ENCODE data around the gene TAF10. TPM values are rescaled to one million over a fixed set of nuclear protein-coding genes. Genes with fewer than 3 reads are reported as not detected.

The TAF10 gene
- total RNA-seq, 2 donors from 2014 or later: 95.3 to 166 TPM

DNA sequence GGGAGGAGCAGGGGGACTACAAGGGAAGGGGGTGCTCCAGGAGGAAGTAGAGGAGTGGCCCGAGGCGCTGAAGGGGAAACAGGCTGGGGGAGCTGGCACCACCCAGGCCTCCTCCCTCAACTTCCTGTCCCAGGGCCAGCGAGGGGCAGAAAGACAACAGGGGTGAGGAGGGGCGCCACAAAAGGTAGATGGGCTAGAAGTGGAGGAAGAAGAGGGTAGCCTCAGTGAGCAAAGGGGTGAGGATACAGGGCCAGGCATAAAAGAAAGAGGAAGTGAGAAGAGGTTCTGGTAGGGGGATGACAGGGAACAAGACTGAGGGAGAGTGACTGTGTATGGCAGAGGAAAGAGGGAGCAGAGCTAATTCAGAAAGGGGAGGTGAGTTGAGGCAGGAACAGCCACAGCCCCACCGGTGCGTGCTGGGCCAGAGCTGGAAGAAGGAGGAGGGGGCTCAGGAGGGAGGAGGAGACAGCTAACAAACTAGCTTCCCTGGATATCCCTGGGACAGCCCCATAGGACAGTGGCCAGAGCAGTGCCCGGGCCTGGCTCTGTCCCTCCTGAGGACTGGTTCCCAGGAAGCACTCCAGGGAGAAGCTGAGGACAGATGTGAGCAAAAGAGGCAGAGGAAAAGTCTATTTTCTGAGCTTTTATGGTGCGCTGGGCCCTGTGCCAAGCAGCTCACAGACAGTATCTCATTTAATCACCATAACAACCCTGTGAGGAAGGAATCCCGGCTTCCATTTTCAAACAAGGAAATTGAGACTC, 35.1 kb upstream of the TAF10 start:
- DNase-seq (ENCODE audit: low spot score in 2 of 2) (peak in 1 of 2 donors; percentile 39), ATAC-seq (peak; percentile 47 to 56)
- H3K36me3 Mint-ChIP-seq: no peaks in the 10 kb centered on the region
- no peak overlapping the region for H3K27ac Mint-ChIP-seq
- H3K9me3 Mint-ChIP-seq: no peaks in the 10 kb centered on the region

DNA sequence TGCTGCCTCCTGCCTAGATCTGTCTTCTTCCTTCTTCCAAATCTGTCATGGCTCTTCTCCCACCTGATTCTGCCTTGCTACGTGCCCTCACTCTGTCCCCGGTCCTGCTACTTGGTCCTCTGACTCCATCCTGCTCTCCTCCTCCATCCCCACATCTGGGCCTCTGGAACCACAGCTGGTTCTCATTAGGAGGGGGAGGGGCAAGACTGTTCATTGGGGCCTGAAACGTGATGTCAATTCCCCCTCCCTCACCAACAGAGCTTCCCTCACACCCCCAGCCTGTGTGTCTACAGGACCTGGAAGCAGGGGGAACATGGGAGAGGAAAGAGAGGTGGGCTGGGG, 34.5 kb upstream of the TAF10 start:
- ATAC-seq (peak in 1 of 2 donors; percentile 8), DNase-seq (ENCODE audit: low spot score in 2 of 2) (no peak)
- Mint-ChIP-seq H3K36me3 (no peaks in the 10 kb centered on the region), H3K27ac (no peak overlapping the region), H3K9me3 (no peaks in the 10 kb centered on the region)

DNA sequence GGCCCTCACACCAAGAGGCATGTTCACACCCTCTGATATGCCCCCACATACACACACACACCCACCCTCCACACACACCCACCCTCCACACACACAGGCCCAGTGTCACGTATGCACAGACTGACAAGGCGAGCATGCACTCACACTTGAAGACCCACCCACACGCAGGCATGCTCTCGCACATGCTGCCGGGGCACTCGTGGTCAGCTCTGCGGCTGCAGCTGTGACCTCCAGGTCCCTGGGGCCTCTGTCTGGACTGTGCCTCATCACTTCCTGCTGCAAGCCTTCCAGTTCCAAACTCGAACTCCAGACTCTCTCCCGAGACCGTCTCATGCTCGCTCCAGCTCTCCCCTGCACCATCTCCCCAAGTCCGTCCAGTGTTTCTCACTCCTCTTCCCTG, 34.1 kb upstream of the TAF10 start:
- H3K9me3 Mint-ChIP-seq: no peaks in the 10 kb centered on the region
- H3K36me3 Mint-ChIP-seq: no peaks in the 10 kb centered on the region
- H3K27ac Mint-ChIP-seq: peak overlapping the region in 1 of 2 donors; percentile 18
- no peak for DNase-seq (ENCODE audit: low spot score in 2 of 2)
- ATAC-seq: no peak

DNA sequence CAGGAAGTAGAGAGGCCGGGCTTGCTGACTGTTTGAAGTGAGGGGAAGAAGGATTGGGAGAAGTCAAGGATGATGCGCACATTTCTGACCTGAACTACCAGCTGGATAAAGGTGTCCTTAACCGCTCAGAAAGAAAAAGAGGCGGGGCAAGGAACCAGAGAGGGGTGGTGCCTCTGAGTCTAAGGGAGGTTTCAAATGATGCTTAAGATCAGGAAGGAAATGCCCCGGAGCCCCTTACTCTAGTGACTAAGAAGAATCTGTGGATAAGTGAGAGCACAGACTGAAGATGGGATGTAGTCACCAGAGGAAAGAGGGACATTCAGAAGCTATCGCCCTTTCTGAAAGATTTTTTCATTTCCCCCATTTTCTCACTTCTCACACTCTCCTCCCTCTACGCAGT, 30.9 kb upstream of the TAF10 start:
- DNase-seq (ENCODE audit: low spot score in 2 of 2): no peak
- H3K9me3 Mint-ChIP-seq: no peaks in the 10 kb centered on the region
- peak in 1 of 2 donors; percentile 30 for ATAC-seq

DNA sequence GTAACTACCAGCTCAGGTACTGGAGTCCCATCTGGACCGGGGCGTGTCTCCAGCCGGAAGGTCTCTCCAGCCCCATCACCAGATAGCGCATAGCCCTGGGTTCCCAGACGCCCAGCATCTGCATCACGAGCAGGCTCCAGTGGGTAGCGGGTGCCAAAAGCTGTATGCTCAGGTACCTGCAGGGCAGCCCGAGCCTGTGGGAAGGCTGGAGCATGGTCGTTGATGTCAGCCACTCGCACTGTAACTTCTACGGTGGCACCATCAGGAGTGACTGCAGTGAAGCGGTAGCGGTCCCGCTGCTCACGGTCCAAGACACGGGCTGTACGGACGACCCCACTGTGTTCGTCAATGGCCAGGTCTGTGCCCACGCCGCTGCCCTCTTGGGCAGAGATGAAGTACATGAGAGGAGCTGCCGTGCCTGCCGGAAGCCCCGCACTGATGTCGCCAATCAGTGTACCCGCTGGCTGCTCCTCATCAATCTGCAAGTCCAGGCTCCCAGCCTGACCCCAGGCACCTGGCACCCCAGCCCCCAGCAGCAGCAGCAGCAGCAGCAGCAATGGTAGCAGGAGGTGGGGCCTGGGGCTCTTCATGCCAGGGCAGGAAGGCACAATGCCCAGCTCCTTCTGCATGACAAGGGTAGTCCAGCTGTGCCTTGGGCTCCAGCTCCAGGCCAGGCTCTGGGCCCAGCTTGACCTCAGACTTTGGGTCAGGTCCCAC, 29.1 kb upstream of the TAF10 start:
- Mint-ChIP-seq H3K27ac (no peak overlapping the region), H3K9me3 (no peaks in the 10 kb centered on the region), H3K36me3 (no peaks in the 10 kb centered on the region)
- ATAC-seq (no peak), DNase-seq (ENCODE audit: low spot score in 2 of 2) (no peak)

More for the DNA sequence above, 30.9 kb upstream of the TAF10 start:
- Mint-ChIP-seq H3K36me3 (no peaks in the 10 kb centered on the region), H3K27ac (no peak overlapping the region)

DNA sequence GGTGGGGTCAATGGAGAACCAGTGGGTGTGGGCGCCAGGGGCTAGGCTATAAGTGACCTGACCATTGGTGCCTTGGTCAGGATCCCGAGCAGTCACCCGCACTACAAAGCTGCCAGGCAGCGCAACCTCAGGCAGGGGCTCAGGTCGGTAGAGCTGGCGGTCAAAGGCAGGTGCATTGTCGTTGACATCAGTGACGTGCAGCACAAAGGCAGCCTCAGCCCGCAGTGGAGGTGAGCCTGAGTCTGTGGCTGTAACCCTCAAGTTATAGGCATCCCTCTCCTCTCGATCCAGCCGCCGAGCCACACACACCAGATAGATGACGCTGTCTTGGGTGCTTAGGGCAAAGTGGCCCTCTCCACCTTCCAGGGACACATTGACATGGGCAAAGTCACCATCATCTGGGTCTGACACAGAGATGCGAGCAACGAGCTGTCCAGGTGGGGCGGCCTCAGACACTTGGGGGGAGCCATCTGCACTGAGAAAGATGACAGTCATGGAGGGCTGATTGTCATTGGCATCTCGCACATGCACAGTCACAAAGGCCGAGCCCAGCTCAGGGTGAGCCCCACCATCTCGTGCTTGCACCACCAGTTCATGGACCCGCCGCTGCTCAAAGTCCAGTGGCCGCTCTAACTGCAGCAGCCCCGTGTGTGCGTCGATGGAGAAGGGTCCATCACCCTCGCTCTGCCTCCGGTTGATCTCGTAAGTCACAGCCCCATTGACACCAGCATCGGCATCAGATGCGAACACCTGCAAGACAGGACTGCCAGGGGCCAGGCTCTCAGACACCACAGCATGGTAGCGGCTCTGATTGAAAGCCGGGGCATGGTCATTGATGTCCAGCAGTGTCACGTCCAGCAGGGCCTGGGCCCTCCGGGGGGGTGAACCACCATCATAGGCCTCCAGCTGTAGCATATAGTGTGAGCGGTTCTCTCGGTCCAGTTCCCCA, 28.3 kb upstream of the TAF10 start:
- H3K27ac Mint-ChIP-seq: no peak overlapping the region
- ATAC-seq (no peak), DNase-seq (ENCODE audit: low spot score in 2 of 2) (no peak)
- H3K36me3 Mint-ChIP-seq: no peaks in the 10 kb centered on the region
- no peaks in the 10 kb centered on the region for H3K9me3 Mint-ChIP-seq

DNA sequence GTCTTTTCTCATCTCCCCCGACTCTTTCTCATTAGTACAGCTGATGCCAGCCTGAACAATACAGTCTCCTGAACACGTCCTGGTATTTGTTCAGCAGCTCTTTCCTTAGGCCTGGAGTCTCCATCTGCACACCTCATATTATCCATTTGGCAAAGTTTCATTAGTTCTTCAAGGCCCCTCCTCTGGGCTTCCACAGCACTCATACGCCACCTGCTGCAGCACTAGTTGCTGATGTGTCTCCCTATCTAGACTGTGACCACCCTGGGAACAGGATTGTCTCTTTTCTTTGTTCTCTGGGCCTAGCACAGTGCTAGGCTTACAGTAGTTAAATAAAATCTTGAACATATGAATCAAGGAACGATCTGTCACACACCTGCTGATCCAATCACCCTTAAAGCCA, 26.4 kb upstream of the TAF10 start:
- H3K9me3 Mint-ChIP-seq: no peaks in the 10 kb centered on the region
- H3K27ac Mint-ChIP-seq: no peak overlapping the region
- ATAC-seq (no peak), DNase-seq (ENCODE audit: low spot score in 2 of 2) (no peak)
- H3K36me3 Mint-ChIP-seq: no peaks in the 10 kb centered on the region

DNA sequence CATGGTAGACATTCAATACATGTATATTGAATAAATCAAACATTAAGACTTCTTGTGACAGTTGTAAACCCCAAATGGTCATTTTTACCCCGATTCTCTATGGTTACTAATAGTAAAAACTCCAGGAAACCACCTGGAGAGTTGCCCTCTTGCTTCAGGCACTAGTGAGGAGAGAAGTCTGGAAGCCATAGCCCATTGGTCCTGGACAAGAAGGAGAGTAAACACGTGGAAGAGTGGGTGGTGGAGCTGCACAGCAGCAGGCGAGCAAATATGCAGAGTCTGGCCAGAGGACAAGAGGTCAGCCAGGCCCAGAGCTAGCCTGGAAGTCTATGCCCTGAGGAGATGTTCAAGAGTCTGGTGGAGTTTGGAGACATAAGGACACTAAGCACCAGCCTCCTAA, 25.9 kb upstream of the TAF10 start:
- no peak for DNase-seq (ENCODE audit: low spot score in 2 of 2)
- no peaks in the 10 kb centered on the region for H3K36me3 Mint-ChIP-seq
- H3K9me3 Mint-ChIP-seq: no peaks in the 10 kb centered on the region
- ATAC-seq: no peak
- H3K27ac Mint-ChIP-seq: no peak overlapping the region

DNA sequence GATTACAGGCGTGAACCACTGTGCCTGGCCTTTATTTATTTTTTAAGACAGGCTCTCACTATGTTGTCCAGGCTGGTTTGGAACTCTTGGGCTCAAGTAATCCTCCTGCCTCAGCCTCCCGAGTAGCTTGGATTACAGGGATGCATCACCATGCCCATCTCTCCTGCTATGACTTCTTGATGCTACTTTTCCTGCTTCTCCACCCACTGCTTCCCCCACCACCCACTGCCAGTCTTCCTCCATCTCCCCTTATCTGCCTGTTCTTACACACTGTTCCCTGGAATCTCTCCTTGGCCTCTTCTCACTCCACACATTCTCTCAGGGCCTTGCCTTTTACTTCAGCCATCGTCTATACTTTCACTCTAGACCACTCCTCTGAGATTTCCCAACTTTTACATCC, 24.5 kb upstream of the TAF10 start:
- ATAC-seq: no peak
- no peaks in the 10 kb centered on the region for H3K36me3 Mint-ChIP-seq
- H3K27ac Mint-ChIP-seq: no peak overlapping the region
- no peak for DNase-seq (ENCODE audit: low spot score in 2 of 2)
- H3K9me3 Mint-ChIP-seq: no peaks in the 10 kb centered on the region

DNA sequence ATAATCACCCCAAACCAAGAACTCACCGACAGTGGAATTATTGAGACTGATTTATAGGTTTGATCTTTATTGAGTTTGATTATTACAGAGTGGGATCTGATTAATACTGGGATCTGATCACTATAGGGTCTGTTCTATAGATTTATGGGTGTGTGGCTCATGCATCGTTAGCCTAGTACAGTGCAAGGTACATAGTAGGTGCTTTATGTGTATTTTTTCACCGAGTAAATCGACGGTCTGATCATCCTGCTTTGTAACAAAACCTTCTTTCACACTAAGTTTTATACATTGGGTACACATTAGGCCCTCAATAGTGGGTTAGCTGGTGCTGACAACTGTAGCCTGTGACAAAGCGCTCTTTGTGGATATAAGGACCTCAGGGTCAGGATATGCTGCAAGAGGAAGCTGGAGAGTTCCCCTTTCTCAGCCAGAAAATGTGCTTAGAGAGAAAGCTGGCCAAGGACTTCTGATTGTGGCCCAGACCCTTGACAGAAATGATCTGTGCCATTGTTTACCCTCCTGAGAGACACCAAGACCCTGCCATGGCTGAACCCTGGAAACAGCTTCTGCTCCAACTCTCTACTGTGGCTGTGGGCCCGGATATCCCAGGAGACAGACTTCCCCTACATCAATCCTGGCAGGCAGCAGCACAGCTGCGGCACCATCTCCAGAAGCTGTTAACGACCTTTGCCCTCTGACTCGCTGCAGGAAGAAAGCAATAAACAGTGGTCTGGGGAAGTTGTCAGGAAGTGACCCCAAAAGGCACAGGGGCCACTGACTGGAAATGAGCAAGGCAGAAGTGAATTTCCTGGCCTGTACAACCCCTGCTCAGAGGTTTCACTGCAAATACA, 23.3 kb upstream of the TAF10 start:
- ATAC-seq (peak in 1 of 2 donors; percentile 26), DNase-seq (ENCODE audit: low spot score in 2 of 2) (no peak)
- no peaks in the 10 kb centered on the region for H3K36me3 Mint-ChIP-seq
- no peak overlapping the region for H3K27ac Mint-ChIP-seq
- no peaks in the 10 kb centered on the region for H3K9me3 Mint-ChIP-seq

DNA sequence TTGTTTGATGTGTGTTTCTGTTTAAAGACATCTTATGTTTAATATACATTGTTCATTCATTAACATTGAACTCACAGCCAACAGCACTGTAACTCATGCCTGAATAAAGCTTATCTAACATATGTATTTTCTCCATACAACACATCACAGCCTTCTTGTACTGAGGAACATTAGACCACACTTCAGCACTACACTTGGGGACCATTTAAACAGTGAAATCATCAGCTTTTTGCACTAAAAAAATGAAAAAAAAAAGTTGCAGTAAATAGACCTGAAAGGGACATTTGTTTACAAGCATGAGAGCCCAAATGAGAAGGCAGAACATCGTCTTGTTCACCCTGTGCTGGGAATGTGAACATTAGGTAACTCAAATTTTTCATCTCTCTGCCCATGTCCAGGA, 22.5 kb upstream of the TAF10 start:
- Mint-ChIP-seq H3K9me3 (no peaks in the 10 kb centered on the region), H3K27ac (no peak overlapping the region), H3K36me3 (no peaks in the 10 kb centered on the region)
- ATAC-seq (no peak), DNase-seq (ENCODE audit: low spot score in 2 of 2) (no peak)

DNA sequence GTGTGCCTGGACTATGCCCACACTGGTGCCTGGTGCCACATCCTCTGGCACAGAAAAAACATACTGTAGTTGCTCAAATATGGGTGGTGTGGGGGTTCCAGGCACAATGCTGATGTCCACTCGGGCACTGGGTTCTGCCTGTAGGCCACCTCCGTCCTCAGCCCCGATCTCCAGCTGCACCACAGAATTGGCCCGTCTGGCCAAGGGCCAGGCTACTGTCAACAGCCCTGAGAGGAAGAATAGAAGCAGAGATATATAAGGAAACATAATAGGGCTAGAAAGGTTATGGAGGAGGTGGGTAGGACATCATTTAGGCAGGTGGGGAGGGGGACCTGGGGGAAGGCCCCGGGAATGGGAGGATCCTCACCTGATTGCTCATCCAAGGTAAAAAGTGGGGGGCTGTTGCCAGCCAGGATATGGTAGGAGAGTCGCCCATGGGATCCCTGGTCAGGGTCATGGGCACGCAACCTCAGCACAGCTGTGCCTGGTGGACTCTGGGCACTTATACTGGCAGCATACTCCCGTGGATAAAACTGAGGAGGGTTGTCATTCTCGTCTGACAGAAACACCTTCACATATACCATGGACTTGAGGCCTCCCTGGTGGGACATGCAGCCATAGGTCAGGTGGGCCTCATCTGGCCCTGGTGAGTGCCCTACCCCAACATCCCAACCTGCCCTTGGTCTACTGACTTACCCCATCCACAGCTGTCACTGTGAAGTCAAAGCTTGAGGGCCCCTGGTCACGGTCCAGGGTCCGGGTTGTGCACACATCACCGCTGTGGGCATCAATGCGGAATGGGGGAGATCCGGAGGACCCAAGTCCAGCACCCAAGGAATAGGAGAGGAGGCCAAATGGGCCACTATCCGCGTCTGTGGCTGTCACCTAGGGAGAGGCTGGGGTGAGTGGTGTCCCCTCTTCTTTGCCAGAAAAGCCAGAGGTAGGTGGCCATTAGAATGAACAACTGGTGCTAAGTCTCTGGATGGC, 21.7 kb upstream of the TAF10 start:
- no peak overlapping the region for H3K27ac Mint-ChIP-seq
- ATAC-seq (no peak), DNase-seq (ENCODE audit: low spot score in 2 of 2) (no peak)
- no peaks in the 10 kb centered on the region for H3K36me3 Mint-ChIP-seq
- H3K9me3 Mint-ChIP-seq: no peaks in the 10 kb centered on the region

DNA sequence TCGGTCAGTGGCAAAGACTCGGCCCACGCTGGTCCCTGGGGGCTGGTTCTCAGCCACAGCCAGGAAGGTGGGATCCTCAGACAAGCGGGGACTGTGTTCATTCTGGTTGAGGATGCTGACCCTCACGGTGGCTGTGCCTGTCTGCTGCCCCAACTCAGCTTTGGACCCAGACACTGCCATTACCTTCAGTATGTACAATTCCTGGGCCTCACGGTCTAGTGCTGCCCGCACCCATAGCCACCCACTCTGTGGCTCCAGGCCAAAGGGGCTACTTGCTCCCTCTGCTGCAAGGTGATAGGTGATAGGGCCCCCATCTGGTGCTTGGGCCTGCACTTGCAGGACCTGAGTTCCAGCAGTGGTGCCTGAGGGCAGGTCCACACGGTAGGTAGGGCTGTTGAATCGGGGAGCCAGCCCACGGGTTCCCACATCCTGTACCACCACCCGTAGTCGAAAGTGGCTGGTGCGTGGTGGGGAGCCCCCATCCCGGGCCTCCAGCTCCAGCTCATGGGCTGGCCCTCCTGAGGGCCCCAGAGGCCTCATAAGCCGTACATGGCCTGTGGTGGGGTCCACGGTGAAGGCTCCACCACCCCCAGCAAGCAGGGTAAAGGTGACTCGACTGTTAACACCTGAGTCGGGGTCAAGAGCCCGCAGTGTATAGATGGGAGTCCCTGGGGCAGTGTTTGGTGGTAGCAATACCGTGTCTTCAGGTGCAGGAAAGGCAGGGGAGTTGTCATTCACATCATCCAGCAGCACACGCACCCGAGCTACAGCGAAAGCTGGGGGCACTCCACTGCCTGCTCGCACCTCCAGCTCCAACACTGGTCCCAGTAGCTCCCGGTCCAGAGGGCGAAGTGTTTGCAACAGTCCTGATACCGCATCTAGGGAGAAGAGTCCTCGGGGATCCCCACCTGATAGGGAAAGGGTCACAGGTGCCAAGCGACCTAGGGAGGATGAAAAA, 20.4 kb upstream of the TAF10 start:
- DNase-seq (ENCODE audit: low spot score in 2 of 2) (no peak), ATAC-seq (peak in 1 of 2 donors; percentile 32)
- H3K36me3 Mint-ChIP-seq: no peaks in the 10 kb centered on the region
- H3K27ac Mint-ChIP-seq: peak overlapping the region in 1 of 2 donors; percentile 25
- no peaks in the 10 kb centered on the region for H3K9me3 Mint-ChIP-seq

DNA sequence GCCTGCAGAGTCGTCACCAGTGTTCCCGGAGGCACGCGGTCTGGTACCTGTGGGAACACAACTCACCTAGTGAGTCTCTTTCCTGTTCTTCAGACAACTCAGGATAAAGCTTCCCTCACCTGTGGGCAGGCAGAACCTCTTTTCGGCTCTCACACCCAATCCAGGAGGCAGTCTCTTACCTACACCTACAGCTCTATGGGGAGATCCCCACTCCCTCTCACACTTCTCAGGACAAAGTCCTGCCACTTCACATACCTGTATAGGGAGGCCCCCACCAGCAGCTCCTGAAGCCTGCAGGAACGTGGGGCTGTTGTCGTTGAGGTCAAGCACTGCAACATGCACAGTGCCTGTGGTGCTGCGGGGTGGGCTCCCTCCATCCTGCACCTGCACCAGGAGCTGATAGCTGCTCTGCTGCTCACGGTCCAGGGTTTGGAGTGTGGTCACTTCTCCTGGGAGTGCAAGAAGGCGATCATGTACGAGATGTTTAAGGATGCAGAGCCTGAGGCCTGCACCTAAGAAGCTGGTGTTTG, 19.4 kb upstream of the TAF10 start:
- ATAC-seq: no peak
- Mint-ChIP-seq H3K27ac (peak overlapping the region; percentile 4 to 77), H3K9me3 (no peaks in the 10 kb centered on the region), H3K36me3 (no peaks in the 10 kb centered on the region)
- DNase-seq (ENCODE audit: low spot score in 2 of 2): no peak

All from activated naive CD4-positive, alpha-beta T cell treated with anti-CD3 and anti-CD28 coated beads, Interleukin-2, amount 50 U/mL, for 72 hours (primary cell).